OCI-LY7 (cell line): ENCODE data around the gene PXN.

Source experiments
- CTCF ChIP-seq: fragments of 200-600 bp; sonication (generic); conservative IDR thresholded peaks from 2 replicates; pipeline ENCODE4 v1.5.1; 2014; ENCODE audit warnings: mild to moderate bottlenecking, antibody characterized with exemption, low read length, moderate library complexity, mixed read lengths
- EZH2phosphoT487 ChIP-seq: fragments of 200-600 bp; sonication (generic); IDR thresholded peaks from 2 replicates; pipeline ENCODE4 v1.6.1; 2018; ENCODE audit warnings: low read depth, borderline replicate concordance, mild to moderate bottlenecking, mixed run types, antibody characterized with exemption, low read length, moderate library complexity, mixed read lengths

- TF ChIP-seq CTCF (no peak), EZH2phosphoT487 (no peak)
These were observed 55.7 kb downstream of the PXN start for GRCh38 chr12:120209851-120210250.
